IMR-90 (cell line): ENCODE results near the gene SBF2. TPM values are rescaled to one million over a fixed set of nuclear protein-coding genes. Genes with fewer than 3 reads are reported as not detected.

Experiments used
- ATAC-seq: fragments of 200-7000 bp; cut with Tn5 transposase; 2 replicates; pipeline ENCODE4 v1.9.1; 2020; ENCODE audit warnings: low read depth, mild to moderate bottlenecking, moderate library complexity
- BruUV-seq: library from RNA; stranded (reverse); fragments of 400-500 nt; replicated peaks from 2 replicates; lab custom pipeline; 2021; lab: Mats Ljungman, UMichigan
- CTCF ChIA-PET: fragments of 300-600 bp; formaldehyde crosslinking; extraction: SDS; loops from one replicate; lab custom pipeline; 2021; ENCODE audit warnings: antibody characterized with exemption; lab: Yijun Ruan, JAX
- POLR2A ChIA-PET: fragments of 300-600 bp; sonication (Branson Sonifier 250); formaldehyde crosslinking; loops from one replicate; lab custom pipeline; 2022; ENCODE audit warnings: antibody characterized with exemption; ENCODE audit not compliant: unreplicated experiment; lab: Charles Lee
- DNase-seq: peaks from one replicate; pipeline ENCODE4 v3.0.0; 2013
- H2AFZ ChIP-seq: replicated peaks from 2 replicates; pipeline ENCODE3; 2013; ENCODE audit warnings: low read length, mild to moderate bottlenecking; ENCODE audit not compliant: poor library complexity
- H2AK5ac ChIP-seq: 2 replicates; pipeline ENCODE4 v1.6.1; 2013; ENCODE audit warnings: low read depth, low read length, inconsistent platforms
- H2AK9ac ChIP-seq: replicated peaks from 2 replicates; pipeline ENCODE3; 2013; ENCODE audit warnings: mild to moderate bottlenecking, low read depth, low read length, moderate library complexity; ENCODE audit not compliant: poor library complexity
- H2BK120ac ChIP-seq: 2 replicates; pipeline ENCODE4 v1.6.1; 2013; ENCODE audit warnings: low read depth, low read length, inconsistent platforms
- H2BK15ac ChIP-seq: 3 replicates; pipeline ENCODE4 v1.6.1; 2013; ENCODE audit warnings: low read depth, low read length, inconsistent platforms
- H2BK20ac ChIP-seq: 2 replicates; pipeline ENCODE4 v1.6.1; 2013; ENCODE audit warnings: low read depth, mild to moderate bottlenecking, inconsistent platforms, low read length, moderate library complexity
- H2BK5ac ChIP-seq: 2 replicates; pipeline ENCODE4 v1.6.1; 2013; ENCODE audit warnings: mild to moderate bottlenecking, low read depth, low read length, inconsistent platforms; ENCODE audit not compliant: poor library complexity, severe bottlenecking
- H3K14ac ChIP-seq: replicated peaks from 2 replicates; pipeline ENCODE4 v1.6.1; 2013; ENCODE audit warnings: low read depth, low read length, inconsistent platforms
- H3K18ac ChIP-seq: 2 replicates; pipeline ENCODE4 v1.6.1; 2013; ENCODE audit warnings: low read depth, low read length, control low read depth
- H3K23ac ChIP-seq: 2 replicates; pipeline ENCODE4 v1.6.1; 2013; ENCODE audit warnings: low read depth, low read length, inconsistent platforms
- H3K27ac ChIP-seq: 2 replicates; pipeline ENCODE4 v1.5.1; 2013; ENCODE audit warnings: mild to moderate bottlenecking, control low read depth, low read length; ENCODE audit not compliant: insufficient read depth
- H3K27me3 ChIP-seq: 2 replicates; pipeline ENCODE4 v1.6.1; 2013; ENCODE audit warnings: low read length; ENCODE audit not compliant: control insufficient read depth, insufficient read depth
- H3K36me3 ChIP-seq: 2 replicates; pipeline ENCODE4 v1.6.1; 2013; ENCODE audit warnings: low read length, mixed read lengths; ENCODE audit not compliant: control insufficient read depth, insufficient read depth
- H3K4ac ChIP-seq: 2 replicates; pipeline ENCODE4 v1.6.1; 2013; ENCODE audit warnings: low read depth, low read length, inconsistent platforms
- H3K4me1 ChIP-seq: 2 replicates; pipeline ENCODE4 v1.6.1; 2013; ENCODE audit warnings: low read length, mixed read lengths; ENCODE audit not compliant: control insufficient read depth, insufficient read depth
- H3K4me2 ChIP-seq: 2 replicates; pipeline ENCODE4 v1.6.1; 2013; ENCODE audit warnings: low read depth, mild to moderate bottlenecking, control low read depth, low read length, moderate library complexity
- H3K4me3 ChIP-seq: 2 replicates; pipeline ENCODE4 v1.5.1; 2013; ENCODE audit warnings: low read depth, mild to moderate bottlenecking, control low read depth, low read length, moderate library complexity; ENCODE audit not compliant: insufficient read depth
- H3K56ac ChIP-seq: 2 replicates; pipeline ENCODE4 v1.6.1; 2013; ENCODE audit warnings: low read length, inconsistent platforms; ENCODE audit not compliant: insufficient read depth; ENCODE audit errors: extremely low read depth
- H3K79me1 ChIP-seq, 2 experiments: 2 replicates each; pipeline ENCODE4 v1.6.1; 2013; ENCODE audit warnings: low read length in 2 of 2, inconsistent platforms in 1 of 2, low read depth in 1 of 2
- H3K9ac ChIP-seq: 2 replicates; pipeline ENCODE4 v1.6.1; 2013; ENCODE audit warnings: low read depth, low read length, control low read depth
- H3K9me1 ChIP-seq: 2 replicates; pipeline ENCODE4 v1.6.1; 2013; ENCODE audit warnings: low read length, inconsistent platforms; ENCODE audit not compliant: insufficient read depth
- H3K9me3 ChIP-seq: 2 replicates; pipeline ENCODE4 v1.6.1; 2013; ENCODE audit warnings: low read length; ENCODE audit not compliant: control insufficient read depth, insufficient read depth
- H4K20me1 ChIP-seq: 2 replicates; pipeline ENCODE4 v1.6.1; 2013; ENCODE audit warnings: low read length, inconsistent platforms; ENCODE audit not compliant: insufficient read depth
- H4K5ac ChIP-seq: 2 replicates; pipeline ENCODE4 v1.6.1; 2013; ENCODE audit warnings: mild to moderate bottlenecking, low read depth, low read length, control low read depth
- H4K8ac ChIP-seq, 2 experiments: 2 replicates each; pipeline ENCODE4 v1.6.1; 2013; ENCODE audit warnings: low read depth in 2 of 2, low read length in 2 of 2, control low read depth in 1 of 2, inconsistent platforms in 1 of 2
- H4K91ac ChIP-seq: 2 replicates; pipeline ENCODE4 v1.6.1; 2013; ENCODE audit warnings: low read depth, low read length, inconsistent platforms; ENCODE audit not compliant: insufficient read depth
- CEBPB ChIP-seq: IDR thresholded peaks from 2 replicates; pipeline ENCODE4 v1.6.1; 2012; ENCODE audit warnings: low read depth, low read length, improper control_type of control experiment
- ELK1 ChIP-seq: fragments of 150-350 bp; IDR thresholded peaks from 2 replicates; pipeline ENCODE4 v1.6.1; 2016; ENCODE audit warnings: low read depth, mild to moderate bottlenecking, low read length, moderate library complexity, borderline replicate concordance
- POLR2A ChIP-seq: IDR thresholded peaks from 2 replicates; pipeline ENCODE4 v1.6.1; 2012; ENCODE audit warnings: mild to moderate bottlenecking, low read depth, low read length
- RAD21 ChIP-seq: IDR thresholded peaks from 2 replicates; pipeline ENCODE4 v1.6.1; 2012; ENCODE audit warnings: low read length, improper control_type of control experiment
- RCOR1 ChIP-seq: IDR thresholded peaks from 2 replicates; pipeline ENCODE4 v1.6.1; 2012; ENCODE audit warnings: mild to moderate bottlenecking, low read length, improper control_type of control experiment; ENCODE audit not compliant: insufficient replicate concordance
- SMC3 ChIP-seq: fragments of 150-350 bp; IDR thresholded peaks from 2 replicates; pipeline ENCODE4 v1.6.1; 2016; ENCODE audit warnings: low read depth, mild to moderate bottlenecking, antibody characterized with exemption, low read length, moderate library complexity
- WGBS, 2 experiments: methylation state at CpG; one replicate each; pipeline versions ENCODE4 v1.1.5 to v1.1.7; 2013; ENCODE audit warnings: missing lambda C conversion rate in 2 of 2; ENCODE audit not compliant: insufficient read length in 1 of 2; ENCODE audit errors: extremely low coverage in 2 of 2; 5-methylcytosine and 5-hydroxymethylcytosine counted together
- dilution Hi-C: fragments of 300-500 bp; cut with HindIII; formaldehyde crosslinking; loops from one replicate; pipeline ENCODE4 v1.14.3; 2018; ENCODE audit warnings: low sequenced_read_pairs; ENCODE audit not compliant: unreplicated experiment
- in situ Hi-C: fragments of 300-500 bp; cut with MboI; formaldehyde crosslinking; loops from 3 replicates; pipeline ENCODE4 v1.14.3; 2019; ENCODE audit warnings: low sequenced_read_pairs, inconsistent platforms, mixed read lengths
- intact Hi-C: fragments of 100-400 bp; cut with micrococcal nuclease; formaldehyde crosslinking; loops from 2 replicates; pipeline ENCODE4 v1.10.0; 2022
- polyA plus RNA-seq, 3 experiments: library from polyadenylated mRNA; depleted of rRNA; stranded (reverse); fragments of >200 nt; gene quantifications; 2 replicates each; pipeline ENCODE4 v1.2.3, GENCODE V29; 2012; ENCODE audit warnings: low replicate concordance in 1 of 3
- total RNA-seq: library from RNA; depleted of rRNA; stranded (reverse); fragments of >200 nt; gene quantifications from 2 replicates; pipeline ENCODE4 v1.2.3, GENCODE V29; 2012

Gene SBF2
- total and polyA plus RNA-seq, 2 of the 4 experiments (the other 2 are of a cell fraction), result 23.8 to 51.8 TPM

DNA sequence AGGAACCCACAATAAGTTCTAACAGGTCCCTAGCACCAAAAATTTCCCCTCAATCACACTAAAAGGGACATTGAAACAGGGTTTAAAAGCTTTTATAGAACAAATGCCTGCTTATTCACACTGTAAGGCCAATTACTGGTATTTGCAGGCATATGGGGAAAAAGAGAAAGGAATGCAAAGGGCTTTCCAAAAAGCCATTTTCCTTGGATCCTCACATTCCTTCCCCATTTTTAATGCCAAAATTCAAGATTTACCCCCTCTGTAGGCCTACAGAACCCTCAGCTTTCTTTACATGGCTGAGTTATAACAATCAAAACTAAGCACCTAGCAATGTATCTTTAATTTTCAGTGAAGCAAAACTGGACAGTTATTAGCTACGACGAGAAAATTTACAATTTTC lies 102.0 kb downstream of the SBF2 start:
- no peak overlapping the region for H2BK120ac ChIP-seq
- DNase-seq (no peak), ATAC-seq (no peak)
- no peak overlapping the region for H3K27ac ChIP-seq
- H3K4me1 ChIP-seq, result no peaks in the 10 kb centered on the region
- no peak overlapping the region for H3K14ac ChIP-seq
- no peak overlapping the region for H4K8ac ChIP-seq
- no peak overlapping the region for H2AK5ac ChIP-seq
- no peak overlapping the region for H3K4me2 ChIP-seq
- intact Hi-C loops, result no loop called here
- no peaks in the 10 kb centered on the region; the same call in 1 of the 2 replicates for H3K9me1 ChIP-seq
- no peak overlapping the region for H3K23ac ChIP-seq
- no peak for TF ChIP-seq RCOR1
- no peak for TF ChIP-seq CEBPB
- no peak for TF ChIP-seq RAD21
- TF ChIP-seq SMC3, result no peak
- no peak for TF ChIP-seq POLR2A
- no peak for TF ChIP-seq ELK1
- no peaks in the 10 kb centered on the region for H3K27me3 ChIP-seq
- H3K4me3 ChIP-seq, result no peak overlapping the region
- in situ Hi-C loops, result no loop called here
- H2BK5ac ChIP-seq, result no peak overlapping the region
- H2AK9ac ChIP-seq, result no peak overlapping the region
- H4K5ac ChIP-seq, result no peak overlapping the region
- no peak overlapping the region for H3K9ac ChIP-seq
- H2BK15ac ChIP-seq, result no peak overlapping the region
- dilution Hi-C loops, result no loop called here
- POLR2A ChIA-PET, result no interaction called here
- BruUV-seq, result no TSS peak
- CTCF ChIA-PET, result no interaction called here
- no peak overlapping the region for H3K18ac ChIP-seq
- WGBS, 2 experiments, result no CpG with 5 or more reads among the region's 2 CpGs
- H3K56ac ChIP-seq, result no peak overlapping the region
- H3K36me3 ChIP-seq, result no peaks in the 10 kb centered on the region; the same call in 1 of the 2 replicates
- no peak overlapping the region for H2BK20ac ChIP-seq
- H4K91ac ChIP-seq, result no peak overlapping the region
- H3K4ac ChIP-seq, result no peak overlapping the region
- no peaks in the 10 kb centered on the region for H3K9me3 ChIP-seq
- peaks cover 23 to 39% of the 10 kb centered on the region in 2 experiments for H3K79me1 ChIP-seq
- H2AFZ ChIP-seq, result no peak overlapping the region
- no peaks in the 10 kb centered on the region for H4K20me1 ChIP-seq
